HepG2 (cell line): ENCODE data around the gene VAT1L. TPM values are rescaled to one million over a fixed set of nuclear protein-coding genes. Genes with fewer than 3 reads are reported as not detected.

Experiments used
- RAD51 ChIP-seq: fragments of 450-650 bp; IDR thresholded peaks from 2 replicates; pipeline ENCODE4 v1.6.1; 2016; ENCODE audit warnings: borderline replicate concordance
- YEATS4 ChIP-seq: sonication (generic); formaldehyde crosslinking; IDR thresholded peaks from 2 replicates; pipeline ENCODE4 v1.4.0; 2020; ENCODE audit warnings: missing genetic modification reagents, borderline replicate concordance
- ZBTB7A ChIP-seq: sonication (generic); formaldehyde crosslinking; IDR thresholded peaks from 2 replicates; pipeline ENCODE4 v1.8.0; 2022; ENCODE audit warnings: mild to moderate bottlenecking, missing genetic modification reagents
- ZNF792 ChIP-seq: IDR thresholded peaks from 2 replicates; pipeline ENCODE4 v1.6.1; 2016
- polyA plus RNA-seq, 8 experiments: library from polyadenylated mRNA; depleted of rRNA in 3 of 8; stranded (reverse) in 7 of 8; unstranded in 1 of 8; fragments of >200 nt; fragmentation: Illumina TruSeq in 4 of 8; extraction: Trizol in 4 of 8; gene quantifications; 2 replicates each; pipeline versions ENCODE4 v1.2.1 to v1.2.3, GENCODE V29; 2011 to 2016; ENCODE audit warnings: low read depth in 4 of 8, missing spikeins in 1 of 8, mixed read lengths in 1 of 8; ENCODE audit not compliant: insufficient read depth in 1 of 8
- total RNA-seq, 5 experiments: library from RNA; depleted of rRNA; stranded (reverse); fragments of >200 nt; fragmentation: Illumina TruSeq; extraction: Trizol; gene quantifications; 2 replicates each; pipeline ENCODE4 v1.2.3, GENCODE V29; 2016; ENCODE audit warnings: low read depth in 1 of 5
- TF ChIP-seq, protein P1 (sequence below): sonication (generic); formaldehyde crosslinking; IDR thresholded peaks from one replicate; pipeline ENCODE4 v1.5.1; 2020; ENCODE audit warnings: mild to moderate bottlenecking, missing genetic modification reagents; ENCODE audit errors: not compliant biosample characterization
- TF ChIP-seq, protein P2 (sequence below): sonication (generic); formaldehyde crosslinking; IDR thresholded peaks from 2 replicates; pipeline ENCODE4 v1.8.1; 2023; ENCODE audit warnings: missing genetic modification reagents, inconsistent platforms, borderline replicate concordance

The VAT1L gene
- total and polyA plus RNA-seq, 2 of the 13 experiments (the other 11 are each of a cell fraction or from before 2014, with no cell fraction given) = not detected

DNA sequence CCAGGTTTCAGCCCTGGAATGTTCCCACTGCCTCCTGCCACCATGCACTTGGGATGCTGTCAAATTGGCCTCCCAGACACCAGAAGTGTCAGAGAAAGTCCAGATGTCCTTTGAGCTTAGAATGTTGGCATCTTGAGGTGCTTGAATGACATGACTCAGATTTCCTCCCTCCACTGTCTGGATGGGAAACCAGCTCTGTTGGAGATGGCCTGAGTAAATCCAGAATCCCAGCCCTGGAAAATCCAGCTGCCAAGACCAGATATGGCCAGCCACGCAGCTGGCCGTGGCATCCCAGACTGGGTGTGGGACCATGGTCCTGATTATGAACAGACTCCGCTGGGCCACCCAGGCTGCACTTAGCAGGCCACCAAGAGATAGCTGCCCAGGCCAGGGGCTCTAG is 177.0 kb downstream of the VAT1L start (continued):
- TF ChIP-seq, protein P1, sequence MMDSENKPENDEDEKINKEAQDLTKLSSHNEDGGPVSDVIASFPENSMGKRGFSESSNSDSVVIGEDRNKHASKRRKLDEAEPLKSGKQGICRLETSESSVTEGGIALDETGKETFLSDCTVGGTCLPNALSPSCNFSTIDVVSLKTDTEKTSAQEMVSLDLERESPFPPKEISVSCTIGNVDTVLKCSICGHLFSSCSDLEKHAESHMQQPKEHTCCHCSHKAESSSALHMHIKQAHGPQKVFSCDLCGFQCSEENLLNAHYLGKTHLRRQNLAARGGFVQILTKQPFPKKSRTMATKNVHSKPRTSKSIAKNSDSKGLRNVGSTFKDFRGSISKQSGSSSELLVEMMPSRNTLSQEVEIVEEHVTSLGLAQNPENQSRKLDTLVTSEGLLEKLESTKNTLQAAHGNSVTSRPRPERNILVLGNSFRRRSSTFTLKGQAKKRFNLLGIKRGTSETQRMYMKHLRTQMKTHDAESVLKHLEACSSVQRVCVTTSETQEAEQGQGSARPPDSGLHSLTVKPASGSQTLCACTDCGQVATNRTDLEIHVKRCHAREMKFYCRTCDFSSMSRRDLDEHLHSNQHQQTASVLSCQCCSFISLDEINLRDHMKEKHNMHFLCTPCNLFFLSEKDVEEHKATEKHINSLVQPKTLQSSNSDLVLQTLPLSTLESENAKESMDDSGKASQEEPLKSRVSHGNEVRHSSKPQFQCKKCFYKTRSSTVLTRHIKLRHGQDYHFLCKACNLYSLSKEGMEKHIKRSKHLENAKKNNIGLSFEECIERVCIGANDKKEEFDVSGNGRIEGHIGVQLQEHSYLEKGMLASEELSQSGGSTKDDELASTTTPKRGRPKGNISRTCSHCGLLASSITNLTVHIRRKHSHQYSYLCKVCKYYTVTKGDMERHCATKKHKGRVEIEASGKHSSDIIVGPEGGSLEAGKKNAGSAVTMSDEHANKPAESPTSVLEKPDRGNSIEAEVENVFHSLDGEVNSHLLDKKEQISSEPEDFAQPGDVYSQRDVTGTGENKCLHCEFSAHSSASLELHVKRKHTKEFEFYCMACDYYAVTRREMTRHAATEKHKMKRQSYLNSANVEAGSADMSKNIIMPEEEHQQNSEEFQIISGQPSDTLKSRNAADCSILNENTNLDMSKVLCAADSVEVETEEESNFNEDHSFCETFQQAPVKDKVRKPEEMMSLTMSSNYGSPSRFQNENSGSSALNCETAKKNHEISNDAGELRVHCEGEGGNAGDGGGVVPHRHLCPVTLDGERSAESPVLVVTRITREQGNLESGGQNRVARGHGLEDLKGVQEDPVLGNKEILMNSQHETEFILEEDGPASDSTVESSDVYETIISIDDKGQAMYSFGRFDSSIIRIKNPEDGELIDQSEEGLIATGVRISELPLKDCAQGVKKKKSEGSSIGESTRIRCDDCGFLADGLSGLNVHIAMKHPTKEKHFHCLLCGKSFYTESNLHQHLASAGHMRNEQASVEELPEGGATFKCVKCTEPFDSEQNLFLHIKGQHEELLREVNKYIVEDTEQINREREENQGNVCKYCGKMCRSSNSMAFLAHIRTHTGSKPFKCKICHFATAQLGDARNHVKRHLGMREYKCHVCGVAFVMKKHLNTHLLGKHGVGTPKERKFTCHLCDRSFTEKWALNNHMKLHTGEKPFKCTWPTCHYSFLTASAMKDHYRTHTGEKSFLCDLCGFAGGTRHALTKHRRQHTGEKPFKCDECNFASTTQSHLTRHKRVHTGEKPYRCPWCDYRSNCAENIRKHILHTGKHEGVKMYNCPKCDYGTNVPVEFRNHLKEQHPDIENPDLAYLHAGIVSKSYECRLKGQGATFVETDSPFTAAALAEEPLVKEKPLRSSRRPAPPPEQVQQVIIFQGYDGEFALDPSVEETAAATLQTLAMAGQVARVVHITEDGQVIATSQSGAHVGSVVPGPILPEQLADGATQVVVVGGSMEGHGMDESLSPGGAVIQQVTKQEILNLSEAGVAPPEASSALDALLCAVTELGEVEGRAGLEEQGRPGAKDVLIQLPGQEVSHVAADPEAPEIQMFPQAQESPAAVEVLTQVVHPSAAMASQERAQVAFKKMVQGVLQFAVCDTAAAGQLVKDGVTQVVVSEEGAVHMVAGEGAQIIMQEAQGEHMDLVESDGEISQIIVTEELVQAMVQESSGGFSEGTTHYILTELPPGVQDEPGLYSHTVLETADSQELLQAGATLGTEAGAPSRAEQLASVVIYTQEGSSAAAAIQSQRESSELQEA (CRISPR knock-in tag) = no peak
- TF ChIP-seq RAD51 = no peak
- TF ChIP-seq, protein P2, sequence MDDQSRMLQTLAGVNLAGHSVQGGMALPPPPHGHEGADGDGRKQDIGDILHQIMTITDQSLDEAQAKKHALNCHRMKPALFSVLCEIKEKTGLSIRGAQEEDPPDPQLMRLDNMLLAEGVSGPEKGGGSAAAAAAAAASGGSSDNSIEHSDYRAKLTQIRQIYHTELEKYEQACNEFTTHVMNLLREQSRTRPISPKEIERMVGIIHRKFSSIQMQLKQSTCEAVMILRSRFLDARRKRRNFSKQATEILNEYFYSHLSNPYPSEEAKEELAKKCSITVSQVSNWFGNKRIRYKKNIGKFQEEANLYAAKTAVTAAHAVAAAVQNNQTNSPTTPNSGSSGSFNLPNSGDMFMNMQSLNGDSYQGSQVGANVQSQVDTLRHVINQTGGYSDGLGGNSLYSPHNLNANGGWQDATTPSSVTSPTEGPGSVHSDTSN (CRISPR knock-in tag) = no peak
- no peak for TF ChIP-seq ZBTB7A (CRISPR knock-in tag)
- TF ChIP-seq YEATS4 (CRISPR knock-in tag) = no peak
- no peak for TF ChIP-seq ZNF792 (CRISPR knock-in tag)
